Osteoblast (primary cell): Measurements from ENCODE around the gene FNBP1. TPM values are rescaled to one million over a fixed set of nuclear protein-coding genes. Genes with fewer than 3 reads are reported as not detected.

ENCODE experiments used
- DNase-seq: peaks from one replicate; pipeline ENCODE4 v3.0.0; 2011; ENCODE audit warnings: low spot score, mixed read lengths; ENCODE audit not compliant: insufficient read length; ENCODE audit errors: missing footprints
- H2AFZ ChIP-seq: 2 replicates; pipeline ENCODE4 v1.6.0; 2011; ENCODE audit warnings: mild to moderate bottlenecking, low read length
- H3K27ac ChIP-seq: 2 replicates; pipeline ENCODE4 v1.5.1; 2011; ENCODE audit warnings: mild to moderate bottlenecking, low read depth, low read length, moderate library complexity
- H3K27me3 ChIP-seq: 2 replicates; pipeline ENCODE4 v1.6.0; 2012; ENCODE audit warnings: mild to moderate bottlenecking, control low read depth, inconsistent platforms, low read length, moderate library complexity; ENCODE audit not compliant: insufficient read depth
- H3K36me3 ChIP-seq: 2 replicates; pipeline ENCODE4 v1.5.1; 2011; ENCODE audit warnings: mild to moderate bottlenecking, low read length, control low read depth, moderate library complexity; ENCODE audit not compliant: insufficient read depth
- H3K4me1 ChIP-seq: 2 replicates; pipeline ENCODE4 v1.5.1; 2011; ENCODE audit warnings: mild to moderate bottlenecking, low read length, control low read depth, moderate library complexity; ENCODE audit not compliant: insufficient read depth
- H3K4me2 ChIP-seq: 2 replicates; pipeline ENCODE4 v1.6.0; 2011; ENCODE audit warnings: mild to moderate bottlenecking, low read length; ENCODE audit not compliant: insufficient read depth
- H3K4me3 ChIP-seq: fragments of 200-600 bp; sonication (generic); 3 replicates; pipeline ENCODE4 v1.5.1; 2012; ENCODE audit warnings: mild to moderate bottlenecking, low read length, inconsistent platforms; ENCODE audit not compliant: insufficient read depth
- H3K79me2 ChIP-seq: 2 replicates; pipeline ENCODE4 v1.6.0; 2012; ENCODE audit warnings: mild to moderate bottlenecking, low read length, control low read depth, inconsistent platforms; ENCODE audit not compliant: insufficient read depth
- H3K9me3 ChIP-seq: 2 replicates; pipeline ENCODE4 v1.5.1; 2011; ENCODE audit warnings: low read depth, low read length, control low read depth
- H4K20me1 ChIP-seq: 2 replicates; pipeline ENCODE4 v1.6.0; 2012; ENCODE audit warnings: mild to moderate bottlenecking, low read length, control low read depth; ENCODE audit not compliant: insufficient read depth
- CTCF ChIP-seq: IDR thresholded peaks from 2 replicates; pipeline ENCODE4 v1.5.1; 2011; ENCODE audit warnings: mild to moderate bottlenecking, low read depth, low read length, moderate library complexity; ENCODE audit errors: extremely low read depth
- total RNA-seq: library from RNA; depleted of rRNA; stranded (reverse); fragments of >200 nt; gene quantifications from 2 replicates; pipeline ENCODE4 v1.2.3, GENCODE V29; 2012

The FNBP1 gene
- total RNA-seq, 1 donor = 31.8 TPM

DNA sequence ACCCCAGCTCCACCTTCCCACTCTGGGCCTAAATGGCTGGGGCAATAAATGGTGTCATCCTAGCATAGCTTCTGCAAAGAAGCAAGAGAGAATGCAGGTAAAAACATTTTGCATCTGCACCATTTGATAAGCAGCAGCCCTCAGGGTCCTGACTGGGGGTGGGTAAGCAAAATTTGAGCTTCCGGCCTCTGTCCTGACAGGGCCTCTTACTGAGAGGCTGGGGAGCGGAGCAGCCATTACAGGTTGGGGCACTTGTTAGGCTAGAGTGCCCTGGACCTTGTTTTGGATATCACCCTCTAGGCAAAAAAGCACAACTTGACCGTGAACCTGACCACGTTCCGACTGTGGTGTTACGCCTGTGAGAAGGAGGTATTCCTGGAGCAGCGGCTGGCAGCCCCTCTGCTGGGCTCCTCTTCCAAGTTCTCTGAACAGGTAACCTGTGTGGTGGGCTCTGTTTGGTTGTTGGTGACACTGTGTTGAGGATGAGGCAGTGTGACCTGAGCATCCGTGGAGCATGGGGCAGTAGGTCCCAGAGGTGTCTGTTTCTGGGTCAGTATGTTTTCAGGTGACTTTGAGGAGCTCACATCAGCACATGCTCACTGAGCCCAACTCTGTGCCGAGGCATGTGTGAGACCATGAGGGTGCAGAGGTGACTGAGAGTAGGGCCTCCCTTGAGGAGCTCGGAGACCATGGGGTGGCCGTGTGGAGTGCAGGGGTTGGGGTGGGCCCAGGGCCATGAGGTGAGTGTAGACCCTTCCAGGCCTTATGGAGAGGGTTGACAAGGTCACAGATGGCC is 184.6 kb downstream of the FNBP1 start:
- Histone ChIP-seq H3K4me2 (no peak overlapping the region), H3K36me3 (peaks cover 64% of the 10 kb centered on the region), H3K27ac (no peak overlapping the region), H3K4me1 (no peaks in the 10 kb centered on the region), H3K9me3 (no peaks in the 10 kb centered on the region), H3K27me3 (no peaks in the 10 kb centered on the region), H3K4me3 (no peak overlapping the region), H3K79me2 (no peaks in the 10 kb centered on the region), H2AFZ (no peak overlapping the region), H4K20me1 (peaks cover 5% of the 10 kb centered on the region)
- no peak for TF ChIP-seq CTCF
- no peak for DNase-seq

DNA sequence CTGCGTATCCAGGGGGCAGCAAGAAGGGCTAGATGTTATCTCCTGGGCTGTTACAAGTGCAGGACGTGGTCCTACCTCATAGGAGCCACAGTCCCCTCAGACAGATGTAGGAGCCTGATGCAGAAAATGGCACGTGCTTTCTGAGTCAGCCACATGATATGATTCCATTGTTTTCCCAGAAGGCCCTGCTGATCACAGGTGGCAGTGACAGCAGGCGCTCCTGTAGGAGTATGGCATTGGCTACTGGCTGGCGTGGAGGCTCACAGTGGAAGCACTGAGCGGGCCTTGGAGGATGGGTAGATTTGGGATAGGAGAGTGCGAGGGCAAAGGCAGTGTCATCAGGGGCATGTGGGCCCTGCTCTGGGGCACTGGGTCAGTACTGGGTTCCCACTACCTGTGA is 185.8 kb downstream of the FNBP1 start:
- Histone ChIP-seq H3K9me3 (no peaks in the 10 kb centered on the region), H3K4me3 (no peak overlapping the region), H3K4me2 (no peak overlapping the region), H3K79me2 (no peaks in the 10 kb centered on the region), H2AFZ (no peak overlapping the region), H3K36me3 (peaks cover 71% of the 10 kb centered on the region), H3K27me3 (no peaks in the 10 kb centered on the region), H3K27ac (no peak overlapping the region), H4K20me1 (peaks cover 5% of the 10 kb centered on the region), H3K4me1 (no peaks in the 10 kb centered on the region)
- no peak for DNase-seq
- TF ChIP-seq CTCF = no peak

DNA sequence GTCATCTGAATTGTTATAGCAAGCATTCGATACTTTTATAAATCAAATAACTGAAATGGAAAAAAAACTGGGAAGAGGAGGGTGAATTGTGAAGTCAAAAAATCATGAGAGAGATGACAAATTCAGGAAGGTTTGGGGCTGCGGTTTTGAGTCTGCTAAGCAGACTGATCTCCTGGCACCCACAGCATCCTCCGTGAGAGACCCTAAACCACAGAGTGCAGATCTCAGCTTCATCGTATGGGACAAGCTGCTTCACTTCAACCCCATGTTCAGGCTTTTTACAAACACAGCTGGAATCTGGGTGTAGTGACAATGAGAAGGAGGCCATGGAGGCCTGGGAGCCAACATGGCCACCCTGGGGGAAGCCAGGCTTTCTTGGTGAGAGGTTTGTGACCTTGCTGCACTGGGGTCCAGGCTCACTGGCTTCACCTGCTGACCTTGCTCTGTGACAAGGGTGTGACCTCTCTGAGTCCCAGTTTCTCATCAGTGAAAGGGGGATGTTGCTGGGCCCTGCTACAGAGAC is 188.3 kb downstream of the FNBP1 start:
- Histone ChIP-seq H3K79me2 (no peaks in the 10 kb centered on the region), H2AFZ (no peak overlapping the region), H3K4me3 (no peak overlapping the region), H3K27me3 (no peaks in the 10 kb centered on the region), H3K36me3 (peaks cover 66% of the 10 kb centered on the region), H3K27ac (no peak overlapping the region), H4K20me1 (peaks cover 11% of the 10 kb centered on the region), H3K9me3 (no peaks in the 10 kb centered on the region), H3K4me1 (peaks cover 15% of the 10 kb centered on the region), H3K4me2 (no peak overlapping the region)
- TF ChIP-seq CTCF = no peak
- no peak for DNase-seq

DNA sequence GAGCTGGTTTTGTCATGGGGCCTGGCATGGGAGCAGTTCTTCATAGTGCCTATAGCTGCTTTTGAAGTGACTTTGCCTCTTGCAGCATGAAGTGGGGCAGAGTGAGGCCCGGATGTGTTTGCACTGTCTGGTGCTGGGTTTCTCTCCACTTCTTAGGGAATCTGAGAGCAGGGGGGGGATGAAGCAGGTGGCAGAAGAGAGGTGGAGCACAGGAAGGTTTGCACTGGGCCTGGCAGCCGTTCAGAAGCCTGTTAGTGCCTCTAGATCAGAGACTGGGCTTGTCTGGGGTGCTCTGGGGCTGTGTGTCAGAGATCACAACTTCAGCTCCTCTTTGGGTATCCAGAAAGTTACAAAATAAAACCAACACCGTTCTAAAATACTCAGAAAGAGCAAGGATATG is 189.4 kb downstream of the FNBP1 start:
- Histone ChIP-seq H3K79me2 (no peaks in the 10 kb centered on the region), H3K4me1 (peaks cover 20% of the 10 kb centered on the region), H3K4me3 (no peak overlapping the region), H3K36me3 (peaks cover 60% of the 10 kb centered on the region), H3K4me2 (no peak overlapping the region), H3K27ac (no peak overlapping the region), H2AFZ (no peak overlapping the region), H3K27me3 (no peaks in the 10 kb centered on the region), H3K9me3 (no peaks in the 10 kb centered on the region), H4K20me1 (peaks cover 16% of the 10 kb centered on the region)
- no peak for DNase-seq
- TF ChIP-seq CTCF = no peak
